MM.1S (cell line): ENCODE measurements around the gene MIGA1.
"Not testable (repeated sequence)": the region's sequence is repeated elsewhere in the genome, so short reads cannot be mapped to it uniquely, and the experiment has no call there.

Experiments
- DNase-seq: peaks from one replicate; pipeline ENCODE4 v3.0.0-alpha.2; 2015
- H2AFZ ChIP-seq: fragments of 300-600 bp; sonication (generic); 2 replicates; pipeline ENCODE4 v1.6.0; 2016; ENCODE audit warnings: antibody characterized with exemption, low read length
- H3F3A ChIP-seq: fragments of 300-600 bp; sonication (generic); 2 replicates; pipeline ENCODE4 v1.6.1; 2016; ENCODE audit warnings: mild to moderate bottlenecking, antibody characterized with exemption, low read length, moderate library complexity, mixed read lengths; ENCODE audit not compliant: insufficient read depth
- H3K27ac ChIP-seq: fragments of 300-600 bp; sonication (generic); 2 replicates; pipeline ENCODE4 v1.5.1; 2016; ENCODE audit warnings: mild to moderate bottlenecking, low read length
- H3K27me3 ChIP-seq: fragments of 300-600 bp; sonication (generic); replicated peaks from 2 replicates; pipeline ENCODE4 v1.6.0; 2016; ENCODE audit warnings: low read length; ENCODE audit not compliant: insufficient read depth
- H3K36me3 ChIP-seq: fragments of 300-600 bp; sonication (generic); replicated peaks from 2 replicates; pipeline ENCODE4 v1.6.1; 2016; ENCODE audit warnings: mild to moderate bottlenecking, low read length, mixed read lengths; ENCODE audit not compliant: insufficient read depth
- H3K4me1 ChIP-seq: fragments of 300-600 bp; sonication (generic); 2 replicates; pipeline ENCODE4 v1.6.1; 2016; ENCODE audit warnings: low read length, mixed read lengths
- H3K4me2 ChIP-seq: fragments of 300-600 bp; sonication (generic); 2 replicates; pipeline ENCODE4 v1.6.0; 2016; ENCODE audit warnings: low read depth, low read length
- H3K4me3 ChIP-seq: fragments of 300-600 bp; sonication (generic); 2 replicates; pipeline ENCODE4 v1.5.1; 2016; ENCODE audit warnings: low read length, mixed read lengths
- H3K79me2 ChIP-seq: fragments of 300-600 bp; sonication (generic); 2 replicates; pipeline ENCODE4 v1.6.1; 2016; ENCODE audit warnings: mixed run types, low read length, mixed read lengths
- H3K9ac ChIP-seq: fragments of 300-600 bp; sonication (generic); 2 replicates; pipeline ENCODE4 v1.6.1; 2016; ENCODE audit warnings: low read length, mixed read lengths
- H3K9me2 ChIP-seq: fragments of 300-600 bp; sonication (generic); replicated peaks from 2 replicates; pipeline ENCODE4 v1.6.1; 2016; ENCODE audit warnings: mild to moderate bottlenecking, low read length, mixed read lengths; ENCODE audit not compliant: insufficient read depth
- H3K9me3 ChIP-seq: fragments of 300-600 bp; sonication (generic); replicated peaks from 2 replicates; pipeline ENCODE4 v1.6.1; 2016; ENCODE audit warnings: mild to moderate bottlenecking, low read length, mixed read lengths; ENCODE audit not compliant: insufficient read depth
- H4K20me1 ChIP-seq: fragments of 300-600 bp; sonication (generic); 2 replicates; pipeline ENCODE4 v1.6.1; 2016; ENCODE audit warnings: mild to moderate bottlenecking, low read length, moderate library complexity, mixed read lengths; ENCODE audit not compliant: insufficient read depth
- CTCF ChIP-seq: fragments of 300-600 bp; sonication (generic); IDR thresholded peaks from 2 replicates; pipeline ENCODE4 v1.5.1; 2016; ENCODE audit warnings: antibody characterized with exemption, low read length, mixed read lengths
- EZH2 ChIP-seq: fragments of 300-600 bp; sonication (generic); optimal IDR thresholded peaks from 2 replicates; pipeline ENCODE3; 2017; ENCODE audit warnings: low read depth, mild to moderate bottlenecking, antibody characterized with exemption, low read length, mixed read lengths
- EZH2phosphoT487 ChIP-seq: fragments of 300-600 bp; sonication (generic); IDR thresholded peaks from 2 replicates; pipeline ENCODE4 v1.6.1; 2018; ENCODE audit warnings: antibody characterized with exemption, low read length

MIGA1 gene

GRCh38 chr1:77910116-77910515 is 130.7 kb downstream of the MIGA1 start:
- Histone ChIP-seq H3K4me1 (no peaks in the 10 kb centered on the region), H3K9ac (no peak overlapping the region), H3K9me3 (no peaks in the 10 kb centered on the region), H3K79me2 (no peaks in the 10 kb centered on the region), H3K4me3 (no peak overlapping the region), H3F3A (no peaks in the 10 kb centered on the region), H3K36me3 (no peaks in the 10 kb centered on the region), H3K27ac (no peak overlapping the region), H3K9me2 (no peaks in the 10 kb centered on the region), H3K27me3 (no peaks in the 10 kb centered on the region), H3K4me2 (no peak overlapping the region), H2AFZ (no peak overlapping the region), H4K20me1 (no peaks in the 10 kb centered on the region)
- no peak for DNase-seq
- TF ChIP-seq EZH2phosphoT487, result no peak
- no peak for TF ChIP-seq CTCF
- no peak for TF ChIP-seq EZH2

- not testable (repeated sequence) for H3K9me2 ChIP-seq, H3K79me2 ChIP-seq, H3K9ac ChIP-seq, H3K9me3 ChIP-seq, H3K27ac ChIP-seq, H3K27me3 ChIP-seq, H3K4me2 ChIP-seq, H3K36me3 ChIP-seq, DNase-seq, H3F3A ChIP-seq, H3K4me1 ChIP-seq, H2AFZ ChIP-seq, H3K4me3 ChIP-seq, H4K20me1 ChIP-seq
Observed at GRCh38 chr1:77918918-77919317, 139.5 kb downstream of the MIGA1 start.

- no peak for DNase-seq
- no peaks in the 10 kb centered on the region for H3K36me3 ChIP-seq
- no peaks in the 10 kb centered on the region for H3K9me2 ChIP-seq
- no peak overlapping the region for H3K4me3 ChIP-seq
- H3K27ac ChIP-seq, result no peak overlapping the region
- H2AFZ ChIP-seq, result no peak overlapping the region
- no peak overlapping the region for H3K9ac ChIP-seq
- no peaks in the 10 kb centered on the region for H3K9me3 ChIP-seq
- TF ChIP-seq CTCF, result no peak
- TF ChIP-seq EZH2phosphoT487, result no peak
- no peak for TF ChIP-seq EZH2
- no peaks in the 10 kb centered on the region for H3K4me1 ChIP-seq
- peaks cover 5% of the 10 kb centered on the region; the same call in 1 of the 2 replicates for H3K27me3 ChIP-seq
- H4K20me1 ChIP-seq, result no peaks in the 10 kb centered on the region
- H3K79me2 ChIP-seq, result no peaks in the 10 kb centered on the region
- no peak overlapping the region for H3K4me2 ChIP-seq
- 0 out of 2 replicates have a peak, but pooled peaks cover 3% of the 10 kb centered on the region for H3F3A ChIP-seq
Observed at GRCh38 chr1:77925518-77925917, 146.1 kb downstream of the MIGA1 start.

- no peaks in the 10 kb centered on the region for H3K9me2 ChIP-seq
- H3K4me3 ChIP-seq, result no peak overlapping the region
- H3F3A ChIP-seq, result 0 out of 2 replicates have a peak, but pooled peaks cover 3% of the 10 kb centered on the region
- H3K9me3 ChIP-seq, result no peaks in the 10 kb centered on the region
- TF ChIP-seq EZH2, result no peak
- DNase-seq, result no peak
- no peak overlapping the region for H3K27ac ChIP-seq
- no peaks in the 10 kb centered on the region for H3K36me3 ChIP-seq
- no peak overlapping the region for H2AFZ ChIP-seq
- no peaks in the 10 kb centered on the region for H4K20me1 ChIP-seq
- no peaks in the 10 kb centered on the region for H3K79me2 ChIP-seq
- H3K27me3 ChIP-seq, result peaks cover 5% of the 10 kb centered on the region; the same call in 1 of the 2 replicates
- H3K4me1 ChIP-seq, result no peaks in the 10 kb centered on the region
- no peak overlapping the region for H3K4me2 ChIP-seq
- H3K9ac ChIP-seq, result no peak overlapping the region
Observed at GRCh38 chr1:77925956-77926355, 146.5 kb downstream of the MIGA1 start.
